Colonic mucosa (tissue), 4 donors: ENCODE data around the gene CFAP299. TPM values are rescaled to one million over a fixed set of nuclear protein-coding genes. Genes with fewer than 3 reads are reported as not detected.

ENCODE experiments used
- DNase-seq: peaks from one replicate; pipeline ENCODE4 v3.0.0-alpha.2; 2020
- H3K27ac ChIP-seq: fragments of 200-600 bp; one replicate; pipeline ENCODE4 v1.8.0; 2021
- H3K27me3 ChIP-seq: fragments of 200-600 bp; one replicate; pipeline ENCODE4 v1.8.0; 2021
- H3K36me3 ChIP-seq: fragments of 200-600 bp; one replicate; pipeline ENCODE4 v1.8.0; 2021
- H3K4me1 ChIP-seq: fragments of 200-600 bp; one replicate; pipeline ENCODE4 v1.8.0; 2021; ENCODE audit warnings: mild to moderate bottlenecking
- H3K4me3 ChIP-seq: fragments of 200-600 bp; one replicate; pipeline ENCODE4 v1.8.0; 2021
- H3K9ac ChIP-seq, 2 donors: one replicate each; pipeline ENCODE4 v1.7.0; 2013; ENCODE audit warnings: control low read depth in 2 of 2, low read depth in 2 of 2, low read length in 2 of 2
- H3K9me3 ChIP-seq: fragments of 200-600 bp; one replicate; pipeline ENCODE4 v1.8.0; 2021
- intact Hi-C: fragments of 100-400 bp; cut with DNase I; formaldehyde crosslinking; loops from one replicate; pipeline ENCODE4 v1.14.1; 2022
- total RNA-seq, 2 donors: library from RNA; stranded (reverse); fragmentation: NEBNext Ultra II Directional in 1 of 2; extraction: Animal tissue kit (Norgen Biotek cat#: 25700) in 1 of 2; gene quantifications; one replicate each; pipeline ENCODE4 v1.2.1, GENCODE V29; 2021
- TF ChIP-seq, protein P1 (sequence below): fragments of 200-600 bp; IDR thresholded peaks from one replicate; pipeline ENCODE4 v1.8.0; 2022; ENCODE audit warnings: antibody characterized with exemption, mild to moderate bottlenecking
- donor health status: healthy.
- donor health status: DM: no; HTN: no; CAD: no.
- donor health status: DM: no; HTN: no; CAD: no.

Gene CFAP299
- total RNA-seq, 2 donors from 2014 or later = not detected

DNA sequence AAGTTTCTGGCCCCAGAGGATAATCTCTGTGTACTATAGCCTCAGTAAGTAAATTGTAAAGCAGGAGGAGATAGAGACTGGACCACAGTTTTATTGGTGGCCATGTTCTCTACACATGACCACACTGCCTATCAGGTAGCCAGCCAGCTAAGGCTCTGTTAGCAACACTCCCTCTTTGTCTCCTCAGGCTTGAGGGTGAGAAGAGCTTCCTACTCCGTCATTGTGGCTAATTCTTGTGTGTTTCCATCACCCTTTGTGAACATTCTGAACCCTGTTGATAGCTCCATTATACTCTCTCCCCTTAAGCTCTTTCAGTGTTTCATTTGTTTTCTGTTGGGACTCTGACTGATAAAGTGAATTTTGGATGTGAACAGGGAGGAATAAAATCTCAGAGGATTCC lies 233.4 kb downstream of the CFAP299 start:
- no peaks in the 10 kb centered on the region for H3K9me3 ChIP-seq
- H3K27me3 ChIP-seq = no peaks in the 10 kb centered on the region
- intact Hi-C loops = no loop called here
- H3K9ac ChIP-seq = no peak overlapping the region
- TF ChIP-seq, protein P1, sequence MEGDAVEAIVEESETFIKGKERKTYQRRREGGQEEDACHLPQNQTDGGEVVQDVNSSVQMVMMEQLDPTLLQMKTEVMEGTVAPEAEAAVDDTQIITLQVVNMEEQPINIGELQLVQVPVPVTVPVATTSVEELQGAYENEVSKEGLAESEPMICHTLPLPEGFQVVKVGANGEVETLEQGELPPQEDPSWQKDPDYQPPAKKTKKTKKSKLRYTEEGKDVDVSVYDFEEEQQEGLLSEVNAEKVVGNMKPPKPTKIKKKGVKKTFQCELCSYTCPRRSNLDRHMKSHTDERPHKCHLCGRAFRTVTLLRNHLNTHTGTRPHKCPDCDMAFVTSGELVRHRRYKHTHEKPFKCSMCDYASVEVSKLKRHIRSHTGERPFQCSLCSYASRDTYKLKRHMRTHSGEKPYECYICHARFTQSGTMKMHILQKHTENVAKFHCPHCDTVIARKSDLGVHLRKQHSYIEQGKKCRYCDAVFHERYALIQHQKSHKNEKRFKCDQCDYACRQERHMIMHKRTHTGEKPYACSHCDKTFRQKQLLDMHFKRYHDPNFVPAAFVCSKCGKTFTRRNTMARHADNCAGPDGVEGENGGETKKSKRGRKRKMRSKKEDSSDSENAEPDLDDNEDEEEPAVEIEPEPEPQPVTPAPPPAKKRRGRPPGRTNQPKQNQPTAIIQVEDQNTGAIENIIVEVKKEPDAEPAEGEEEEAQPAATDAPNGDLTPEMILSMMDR = no peak
- no peaks in the 10 kb centered on the region for H3K4me1 ChIP-seq
- no peaks in the 10 kb centered on the region for H3K36me3 ChIP-seq
- no peak overlapping the region for H3K4me3 ChIP-seq
- DNase-seq = no peak
- H3K27ac ChIP-seq = no peak overlapping the region

DNA sequence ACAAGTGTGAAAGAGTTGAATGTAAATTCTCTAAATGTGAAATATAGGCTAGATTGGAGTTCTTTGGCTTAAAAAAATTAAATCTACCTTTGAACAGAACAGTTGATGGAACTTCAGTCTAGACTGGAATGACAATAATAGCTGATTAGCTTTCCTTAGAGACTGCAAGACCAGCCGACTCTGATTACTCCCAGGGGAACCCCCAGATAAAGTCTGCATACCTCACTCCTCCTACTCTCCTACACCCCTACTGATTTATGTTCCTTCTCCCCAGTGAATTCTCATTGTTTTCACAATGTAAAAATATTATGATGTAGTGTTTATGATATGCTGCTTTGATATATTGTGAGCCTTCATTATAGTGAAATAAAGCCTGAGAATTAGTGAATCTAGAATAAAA lies 241.3 kb downstream of the CFAP299 start:
- Histone ChIP-seq H3K27ac (no peak overlapping the region), H3K36me3 (no peaks in the 10 kb centered on the region), H3K4me1 (no peaks in the 10 kb centered on the region), H3K27me3 (no peaks in the 10 kb centered on the region), H3K9me3 (no peaks in the 10 kb centered on the region), H3K9ac (no peak overlapping the region), H3K4me3 (no peak overlapping the region)
- intact Hi-C loops = no loop called here
- DNase-seq = no peak
- TF ChIP-seq, protein P1 = no peak

DNA sequence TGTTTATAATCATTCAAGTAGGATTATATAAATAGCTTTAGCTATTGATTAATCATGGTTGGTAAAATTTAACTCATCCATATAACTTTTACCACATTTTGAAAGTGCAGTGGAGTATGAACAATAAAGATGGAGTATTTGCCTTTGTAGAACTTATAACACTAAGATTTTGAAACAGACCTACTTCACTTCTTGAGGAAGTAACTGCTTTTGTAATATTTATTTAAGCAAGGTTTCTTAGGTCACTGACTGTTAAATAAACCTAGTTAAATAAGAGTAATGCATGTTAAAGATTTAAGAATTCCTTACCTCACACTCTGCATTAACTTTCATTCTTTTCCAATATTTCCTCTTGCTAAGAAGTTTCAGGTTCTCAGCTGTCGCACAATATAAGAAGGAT lies 242.5 kb downstream of the CFAP299 start:
- intact Hi-C loops = no loop called here
- no peaks in the 10 kb centered on the region for H3K36me3 ChIP-seq
- TF ChIP-seq, protein P1 = no peak
- H3K9me3 ChIP-seq = no peaks in the 10 kb centered on the region
- DNase-seq = no peak
- no peak overlapping the region for H3K9ac ChIP-seq
- H3K4me3 ChIP-seq = no peak overlapping the region
- no peaks in the 10 kb centered on the region for H3K4me1 ChIP-seq
- H3K27ac ChIP-seq = no peak overlapping the region
- no peaks in the 10 kb centered on the region for H3K27me3 ChIP-seq

DNA sequence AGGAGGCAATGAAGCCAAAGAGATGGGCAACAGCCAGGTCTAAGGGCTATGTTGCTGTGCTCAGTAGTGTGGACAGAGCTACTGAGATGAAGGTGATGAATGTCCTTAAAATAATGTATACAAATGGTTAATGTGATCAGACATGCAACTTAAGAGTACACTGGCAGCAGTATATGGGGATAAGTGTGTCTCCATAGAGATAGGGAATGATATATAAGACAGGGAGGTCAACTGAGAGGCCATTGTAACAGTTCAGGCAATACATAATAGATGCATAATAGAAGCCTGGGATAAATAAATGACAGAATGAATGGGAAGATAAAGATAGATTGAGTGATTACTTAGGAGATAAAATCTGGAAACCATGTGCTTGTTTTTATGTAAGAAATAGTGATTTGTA lies 250.0 kb downstream of the CFAP299 start:
- intact Hi-C loops = no loop called here
- no peaks in the 10 kb centered on the region for H3K9me3 ChIP-seq
- TF ChIP-seq, protein P1 = no peak

DNA sequence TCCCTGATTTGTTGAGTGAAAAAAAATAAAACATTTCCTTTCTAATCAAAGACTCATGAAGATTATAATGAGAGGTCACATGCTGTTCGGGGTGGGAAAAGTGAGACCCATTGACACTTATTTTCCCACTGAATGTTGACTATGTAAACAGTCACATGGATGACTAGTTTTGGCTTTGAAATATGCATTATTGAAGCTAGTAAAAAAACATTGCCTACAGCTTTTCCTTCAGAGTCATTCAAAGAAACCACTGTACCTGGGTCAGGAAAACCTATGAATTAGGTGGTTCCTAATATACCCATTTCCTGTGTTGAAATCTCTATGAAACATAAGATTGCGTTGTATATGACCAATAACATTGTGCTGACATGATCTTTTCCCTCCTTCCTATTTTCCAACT lies 251.2 kb downstream of the CFAP299 start:
- no peak for DNase-seq
- TF ChIP-seq, protein P1 = no peak
- H3K27ac ChIP-seq = no peak overlapping the region
- H3K36me3 ChIP-seq = no peaks in the 10 kb centered on the region
- no peaks in the 10 kb centered on the region for H3K27me3 ChIP-seq
- H3K4me3 ChIP-seq = no peak overlapping the region
- intact Hi-C loops = no loop called here
- H3K9ac ChIP-seq = no peak overlapping the region
- no peaks in the 10 kb centered on the region for H3K4me1 ChIP-seq
- H3K9me3 ChIP-seq = no peaks in the 10 kb centered on the region

More for the DNA sequence above, 250.0 kb downstream of the CFAP299 start:
- DNase-seq = no peak
- Histone ChIP-seq H3K27ac (no peak overlapping the region), H3K4me1 (no peaks in the 10 kb centered on the region), H3K9ac (no peak overlapping the region), H3K36me3 (no peaks in the 10 kb centered on the region), H3K27me3 (no peaks in the 10 kb centered on the region), H3K4me3 (no peak overlapping the region)
